RPMI8226 (cell line): Measurements from ENCODE around the gene NOL3.

Experiments
- DNase-seq: peaks from one replicate; pipeline ENCODE4 v3.0.0-alpha.2; 2015

Gene NOL3

DNA sequence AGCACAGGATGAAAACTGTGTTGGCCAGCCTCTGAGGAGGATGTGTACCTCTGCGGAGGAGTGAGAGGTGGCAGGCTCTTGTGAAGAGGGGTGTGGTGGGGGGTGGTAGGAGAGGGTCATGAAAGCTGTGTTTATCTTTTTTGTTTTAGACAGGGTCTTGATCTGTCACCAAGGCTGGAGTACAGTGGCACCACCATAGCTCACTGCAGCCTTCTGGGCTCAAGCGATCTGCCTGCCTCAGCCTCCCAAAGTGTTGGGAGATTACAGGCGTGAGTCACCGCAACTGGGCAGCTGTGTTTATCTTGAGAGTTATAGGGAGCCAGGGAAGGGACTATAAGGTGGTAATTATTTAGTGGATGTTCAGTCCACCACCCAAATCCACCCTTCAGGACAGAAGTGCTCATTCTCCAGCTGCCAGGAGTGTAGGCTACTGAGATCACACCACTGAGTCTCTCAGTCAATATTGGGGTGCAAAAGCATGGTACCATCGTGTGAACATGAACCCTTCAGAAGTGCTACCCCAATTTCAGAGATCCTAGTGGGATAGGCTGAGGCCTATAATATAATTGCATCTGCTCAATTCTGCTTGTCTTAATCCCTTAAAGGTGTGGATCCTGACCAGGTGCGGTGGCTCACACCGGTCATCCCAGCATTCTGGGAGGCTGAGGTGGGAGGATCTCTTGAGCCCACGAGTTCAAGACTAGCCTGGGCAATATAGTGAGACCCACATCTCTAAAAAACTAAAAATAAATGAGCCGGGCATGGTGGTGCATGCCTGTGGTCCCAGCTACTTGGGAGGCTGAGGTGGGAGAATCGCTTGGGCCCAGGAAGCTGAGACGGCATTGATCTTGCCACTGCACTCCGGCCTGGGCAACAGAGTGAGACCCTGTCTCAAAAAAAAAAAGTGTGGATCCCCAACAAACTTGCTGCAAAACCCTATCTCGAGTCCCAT is 20.4 kb downstream of the NOL3 start:
- DNase-seq = no peak

- no peak for DNase-seq
Observed at GRCh38 chr16:67191411-67191994, 21.2 kb downstream of the NOL3 start.

DNA sequence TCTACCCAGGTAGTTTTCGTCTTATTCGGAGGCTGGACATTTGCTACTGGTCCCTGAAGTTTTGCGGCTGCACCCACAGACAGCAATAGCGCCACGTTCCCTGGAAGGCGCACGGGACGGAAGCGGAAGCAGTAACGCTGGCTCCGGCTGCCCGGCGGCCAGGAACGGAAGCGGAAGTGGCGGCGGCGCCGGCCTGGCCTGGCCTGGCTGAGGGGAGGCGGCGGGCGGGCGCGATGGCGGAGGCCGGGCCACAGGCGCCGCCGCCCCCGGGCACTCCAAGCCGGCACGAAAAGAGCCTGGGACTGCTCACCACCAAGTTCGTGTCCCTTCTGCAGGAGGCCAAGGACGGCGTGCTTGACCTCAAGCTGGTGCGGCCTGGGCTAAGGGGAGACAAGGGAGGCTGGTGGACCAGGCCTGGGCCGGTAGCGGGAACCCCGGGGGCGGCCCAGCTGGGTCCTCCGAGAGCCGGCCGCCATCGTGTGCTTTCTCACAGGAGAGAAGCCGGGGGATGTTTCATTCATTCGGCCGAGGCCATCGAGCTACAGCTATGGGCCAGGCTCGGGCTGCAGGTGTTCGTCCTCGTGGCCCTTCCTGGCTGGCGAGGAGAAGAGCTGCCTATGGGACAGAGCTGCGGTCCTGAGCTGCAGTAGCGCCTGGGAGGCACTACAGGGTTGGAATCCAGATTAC is 21.8 kb downstream of the NOL3 start, which contains the start of gene E2F4:
Gene E2F4 (plus strand): TSS at position 161 of the 687 bp plus-strand sequence. CDS start 73 bp downstream, at position 234.
- DNase-seq = peak; percentile 98

GRCh38 chr16:67192781-67193361 is 22.5 kb downstream of the NOL3 start:
- DNase-seq = no peak

DNA sequence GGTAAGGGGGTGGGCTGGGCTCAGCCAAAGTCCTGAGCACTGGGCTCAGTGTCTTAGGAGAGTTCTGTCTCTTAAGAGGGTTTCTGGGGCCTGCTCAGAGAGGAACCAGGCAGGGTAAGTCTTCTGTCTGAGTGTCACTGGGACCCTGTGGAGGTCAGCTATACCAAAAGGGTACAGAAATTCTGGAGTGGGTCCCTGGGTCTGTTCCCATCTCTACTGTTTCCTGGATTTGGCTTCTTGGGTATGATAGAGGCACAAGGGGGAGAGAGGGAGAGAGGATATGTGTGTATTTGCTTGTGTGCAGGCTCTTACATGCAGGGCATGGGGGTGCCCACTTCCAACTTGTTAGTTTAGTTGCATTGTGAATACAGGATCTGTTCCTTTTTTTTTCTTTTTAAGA is 23.2 kb downstream of the NOL3 start:
- no peak for DNase-seq

DNA sequence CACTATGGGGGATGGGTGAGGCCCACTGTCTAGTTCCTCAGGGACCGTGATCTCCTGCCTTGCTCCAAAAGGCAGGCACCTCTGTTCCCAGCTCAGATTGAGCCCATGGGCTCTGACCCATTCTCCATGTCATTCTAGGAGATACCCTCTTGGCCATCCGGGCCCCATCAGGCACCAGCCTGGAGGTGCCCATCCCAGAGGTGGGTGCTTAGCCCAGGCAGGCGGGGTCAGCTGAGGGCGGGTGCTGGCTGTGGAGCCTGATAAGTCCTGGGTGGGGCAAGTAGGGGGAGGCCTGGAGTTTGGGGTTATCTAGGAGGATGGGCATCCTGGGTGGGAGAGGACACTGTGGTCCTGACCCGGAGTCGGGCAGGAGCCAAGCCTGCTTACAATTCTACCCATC is 23.9 kb downstream of the NOL3 start:
- DNase-seq = no peak

DNA sequence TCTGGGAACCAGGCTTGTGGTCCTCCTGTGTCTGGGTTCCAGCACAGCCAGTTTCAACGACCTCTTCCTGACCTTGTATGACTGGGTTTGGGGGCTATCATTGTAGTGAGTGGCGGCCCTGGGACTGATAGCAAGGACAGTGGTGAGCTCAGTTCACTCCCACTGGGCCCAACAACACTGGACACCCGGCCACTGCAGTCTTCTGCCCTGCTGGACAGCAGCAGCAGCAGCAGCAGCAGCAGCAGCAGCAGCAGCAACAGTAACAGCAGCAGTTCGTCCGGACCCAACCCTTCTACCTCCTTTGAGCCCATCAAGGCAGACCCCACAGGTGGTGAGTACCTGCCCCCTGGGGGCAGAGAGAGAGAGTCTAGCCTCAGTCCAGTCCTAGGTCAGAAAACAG is 25.3 kb downstream of the NOL3 start:
- DNase-seq = no peak

GRCh38 chr16:67196881-67197280 is 26.5 kb downstream of the NOL3 start:
- DNase-seq = no peak

DNA sequence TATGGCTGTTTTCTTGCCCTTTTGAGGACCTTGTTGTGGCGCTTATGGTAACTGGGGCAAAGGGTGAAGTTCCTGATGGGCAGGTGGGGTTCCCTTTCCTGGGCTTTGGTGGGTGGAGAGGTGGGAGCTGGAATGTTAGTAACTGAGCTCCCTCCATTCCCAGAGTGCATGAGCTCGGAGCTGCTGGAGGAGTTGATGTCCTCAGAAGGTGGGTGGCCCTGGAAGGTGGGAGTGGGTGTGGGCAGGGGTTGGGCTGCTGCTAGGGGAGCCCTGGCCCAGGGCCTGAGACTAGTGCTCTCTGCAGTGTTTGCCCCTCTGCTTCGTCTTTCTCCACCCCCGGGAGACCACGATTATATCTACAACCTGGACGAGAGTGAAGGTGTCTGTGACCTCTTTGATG is 27.4 kb downstream of the NOL3 start:
- no peak for DNase-seq

DNA sequence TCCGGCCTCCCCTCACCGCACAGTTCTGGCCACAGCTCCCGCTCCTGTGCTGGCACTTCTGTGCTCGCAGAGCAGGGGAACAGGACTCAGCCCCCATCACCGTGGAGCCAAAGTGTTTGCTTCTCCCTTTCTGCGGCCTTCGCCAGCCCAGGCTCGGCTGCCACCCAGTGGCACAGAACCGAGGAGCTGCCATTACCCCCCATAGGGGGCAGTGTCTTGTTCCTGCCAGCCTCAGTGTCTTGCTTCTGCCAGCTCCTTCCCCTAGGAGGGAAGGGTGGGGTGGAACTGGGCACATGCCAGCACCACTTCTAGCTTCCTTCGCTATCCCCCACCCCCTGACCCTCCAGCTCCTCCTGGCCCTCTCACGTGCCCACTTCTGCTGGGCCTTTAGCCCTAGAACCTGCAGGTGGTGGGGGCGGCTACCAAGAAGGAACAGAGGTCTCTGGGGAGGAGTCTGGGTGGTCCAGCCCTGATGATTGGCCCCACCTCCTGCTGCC is 27.9 kb downstream of the NOL3 start:
- no peak for DNase-seq

DNA sequence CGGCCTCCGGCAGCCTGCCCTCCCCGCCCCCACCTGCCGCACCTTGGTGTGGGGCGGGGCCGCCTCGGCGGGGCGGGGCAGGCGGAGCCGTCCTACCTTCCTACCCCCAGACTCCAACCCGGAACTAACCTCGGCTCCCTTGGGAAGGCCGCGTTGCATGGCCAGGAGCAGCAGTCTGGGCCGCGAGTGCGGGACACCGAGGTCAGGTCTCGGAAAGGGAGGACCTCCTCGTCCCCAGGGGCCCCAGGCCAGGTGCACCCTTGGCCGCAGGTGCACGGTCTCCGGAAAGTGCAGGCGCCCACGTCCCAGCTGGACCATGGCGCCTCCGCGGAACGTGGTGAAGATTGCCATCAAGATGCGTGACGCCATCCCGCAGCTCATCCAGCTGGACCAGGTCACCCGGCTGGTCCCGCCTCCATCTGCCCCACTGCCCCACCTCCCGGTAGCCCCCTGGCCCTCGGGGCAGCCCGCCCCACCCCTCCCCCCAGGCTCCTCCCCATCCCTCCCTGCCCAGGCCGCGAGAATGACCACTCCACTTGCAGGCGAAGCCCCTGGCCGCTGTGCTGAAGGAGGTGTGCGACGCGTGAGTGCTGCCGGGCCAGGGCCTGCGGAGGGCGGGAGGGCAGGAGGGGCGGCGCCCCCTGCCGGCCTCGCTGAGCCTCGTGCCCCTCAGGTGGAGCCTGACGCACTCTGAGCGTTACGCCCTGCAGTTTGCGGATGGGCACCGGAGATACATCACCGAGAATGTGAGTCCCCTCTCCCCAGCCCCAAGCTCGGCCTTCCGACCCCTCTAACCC is 28.9 kb downstream of the NOL3 start, which contains the start of gene ELMO3:
Gene ELMO3 (plus strand): TSS at position 121 of the 797 bp plus-strand sequence. CDS start 196 bp downstream, at position 317.
- DNase-seq = no peak

DNA sequence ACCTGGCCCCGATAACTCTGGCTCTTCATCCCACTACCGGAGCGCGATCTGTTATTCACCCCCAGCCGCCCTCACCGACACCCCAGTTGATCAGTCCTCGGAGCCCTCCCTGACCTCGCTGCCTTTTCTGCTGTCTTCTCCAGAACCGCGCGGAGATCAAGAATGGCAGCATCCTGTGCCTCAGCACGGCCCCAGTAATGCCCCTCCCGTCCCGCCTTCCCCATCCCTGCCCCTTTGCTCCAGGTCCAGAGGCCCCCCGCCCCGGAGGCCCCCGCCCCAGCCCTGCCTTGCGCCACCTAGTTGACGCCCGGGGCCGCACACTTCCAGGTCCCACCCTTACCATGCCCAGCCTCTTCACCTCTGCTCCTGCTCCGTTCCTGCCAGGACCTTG is 29.5 kb downstream of the NOL3 start:
- no peak for DNase-seq

- DNase-seq = no peak
Observed at GRCh38 chr16:67200491-67200890, 30.2 kb downstream of the NOL3 start.

DNA sequence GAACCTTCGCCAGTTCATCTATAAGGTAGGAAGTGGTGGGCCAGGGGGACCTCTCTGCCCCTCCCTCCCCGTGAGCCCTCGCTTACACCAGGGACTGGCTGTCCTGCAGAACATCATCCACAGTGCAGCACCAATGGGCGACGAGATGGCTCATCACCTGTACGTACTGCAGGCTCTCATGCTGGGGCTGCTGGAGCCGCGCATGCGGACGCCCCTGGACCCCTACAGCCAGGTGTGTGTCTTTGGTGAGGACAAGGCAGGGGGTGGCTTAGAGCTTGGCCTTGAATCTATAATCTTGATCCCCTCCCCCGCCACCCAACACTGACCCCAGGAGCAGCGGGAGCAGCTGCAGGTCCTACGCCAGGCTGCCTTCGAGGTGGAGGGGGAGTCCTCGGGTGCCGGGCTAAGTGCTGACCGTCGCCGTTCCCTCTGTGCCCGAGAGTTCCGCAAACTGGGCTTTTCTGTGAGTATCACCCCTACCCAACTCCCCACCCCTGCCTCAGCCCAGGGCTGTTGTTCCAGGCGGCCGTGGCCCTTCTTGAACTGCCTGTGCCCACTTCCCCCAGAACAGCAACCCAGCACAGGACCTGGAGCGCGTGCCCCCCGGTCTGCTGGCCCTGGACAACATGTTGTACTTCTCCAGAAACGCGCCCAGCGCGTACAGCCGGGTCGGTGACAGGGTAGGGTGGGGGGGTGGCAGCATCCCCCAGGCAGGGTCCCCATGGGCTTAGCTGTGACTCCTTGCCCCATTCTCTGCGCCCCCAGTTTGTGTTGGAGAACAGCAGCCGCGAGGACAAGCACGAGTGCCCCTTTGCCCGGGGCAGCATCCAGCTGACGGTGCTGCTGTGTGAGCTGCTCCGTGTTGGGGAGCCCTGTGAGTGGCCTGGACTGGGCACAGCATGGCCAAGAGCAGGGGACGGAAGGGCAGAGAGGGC is 31.3 kb downstream of the NOL3 start:
- DNase-seq = no peak

DNA sequence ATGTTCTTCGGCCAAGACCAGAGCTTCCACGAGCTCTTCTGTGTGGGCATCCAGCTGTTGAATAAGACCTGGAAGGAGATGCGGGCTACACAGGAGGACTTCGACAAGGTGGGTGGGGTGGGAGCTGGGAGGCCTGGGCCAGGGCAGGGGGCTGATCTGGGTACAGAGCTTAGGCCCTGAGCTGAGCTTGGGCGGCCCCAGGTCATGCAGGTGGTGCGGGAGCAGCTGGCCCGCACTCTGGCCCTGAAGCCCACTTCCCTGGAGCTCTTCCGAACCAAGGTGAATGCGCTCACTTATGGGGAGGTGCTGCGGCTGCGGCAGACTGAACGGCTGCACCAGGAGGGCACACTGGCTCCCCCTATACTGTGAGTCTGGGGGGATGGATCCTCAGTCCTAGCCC is 32.1 kb downstream of the NOL3 start:
- DNase-seq = no peak

- no peak for DNase-seq
Observed at GRCh38 chr16:67202956-67203493, 32.7 kb downstream of the NOL3 start.

DNA sequence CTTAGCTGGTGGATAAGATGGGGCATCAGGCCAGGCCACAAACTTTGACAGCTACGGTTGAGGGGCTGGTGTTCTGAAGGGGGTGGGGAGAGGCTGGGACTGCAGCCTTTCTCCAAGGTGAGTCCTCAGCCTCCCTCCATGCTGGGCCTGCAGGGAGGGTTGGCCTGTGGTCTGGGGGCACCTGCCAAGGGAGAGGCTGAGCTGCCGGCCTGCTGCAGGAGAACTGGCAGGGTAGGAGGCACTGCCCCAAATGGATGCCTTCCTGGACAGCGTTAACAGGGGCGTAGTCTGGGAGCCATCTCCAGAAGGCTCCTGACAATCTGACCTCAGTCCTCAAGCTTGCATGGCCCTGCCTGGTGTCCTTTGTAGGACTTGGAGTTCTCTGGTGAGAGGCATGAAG is 33.7 kb downstream of the NOL3 start:
- no peak for DNase-seq

- no peak for DNase-seq
Observed at GRCh38 chr16:67206129-67206837, 35.9 kb downstream of the NOL3 start.

- no peak for DNase-seq
Observed at GRCh38 chr16:67206838-67207248, 36.5 kb downstream of the NOL3 start.
